Neural progenitor cell (in vitro differentiated cells): ENCODE data around the gene ST3GAL4. TPM values are rescaled to one million over a fixed set of nuclear protein-coding genes. Genes with fewer than 3 reads are reported as not detected.

Source experiments
- DNase-seq: peaks from one replicate; pipeline ENCODE4 v3.0.0-alpha.2; 2016; ENCODE audit warnings: low spot score
- H2AFZ ChIP-seq: fragments of 200-600 bp; sonication (generic); replicated peaks from 2 replicates; pipeline ENCODE4 v1.6.1; 2016; ENCODE audit warnings: antibody characterized with exemption
- H3F3A ChIP-seq: fragments of 200-600 bp; sonication (generic); 2 replicates; pipeline ENCODE4 v1.6.1; 2016; ENCODE audit warnings: antibody characterized with exemption, low read depth
- H3K27ac ChIP-seq: fragments of 200-600 bp; sonication (generic); 2 replicates; pipeline ENCODE4 v1.5.1; 2016; ENCODE audit warnings: mild to moderate bottlenecking
- H3K27me3 ChIP-seq: fragments of 200-600 bp; sonication (generic); 2 replicates; pipeline ENCODE4 v1.6.1; 2016; ENCODE audit warnings: mild to moderate bottlenecking, moderate library complexity
- H3K36me3 ChIP-seq: fragments of 200-600 bp; sonication (generic); 2 replicates; pipeline ENCODE4 v1.5.1; 2016
- H3K4me1 ChIP-seq: fragments of 200-600 bp; sonication (generic); 2 replicates; pipeline ENCODE4 v1.6.1; 2016; ENCODE audit warnings: mixed run types
- H3K4me2 ChIP-seq: fragments of 200-600 bp; sonication (generic); 2 replicates; pipeline ENCODE4 v1.6.1; 2016
- H3K4me3 ChIP-seq: fragments of 200-600 bp; sonication (generic); 2 replicates; pipeline ENCODE4 v1.5.1; 2016
- H3K79me2 ChIP-seq: fragments of 200-600 bp; sonication (generic); 2 replicates; pipeline ENCODE4 v1.6.1; 2016; ENCODE audit warnings: low read depth
- H3K9ac ChIP-seq: fragments of 200-600 bp; sonication (generic); 2 replicates; pipeline ENCODE4 v1.6.1; 2016
- H3K9me3 ChIP-seq: fragments of 200-600 bp; sonication (generic); 2 replicates; pipeline ENCODE4 v1.5.1; 2016; ENCODE audit warnings: low read depth
- H4K20me1 ChIP-seq: fragments of 200-600 bp; sonication (generic); 2 replicates; pipeline ENCODE4 v1.6.1; 2016; ENCODE audit warnings: low read depth
- H3K27ac Mint-ChIP-seq: 3 replicates; pipeline ENCODE4 v1.8.0; 2021; ENCODE audit warnings: mixed read lengths
- H3K27me3 Mint-ChIP-seq: 2 replicates; pipeline ENCODE4 v1.8.0; 2022; ENCODE audit warnings: low read depth, mild to moderate bottlenecking, inconsistent platforms, moderate library complexity, mixed read lengths; ENCODE audit not compliant: insufficient read depth
- H3K36me3 Mint-ChIP-seq: 3 replicates; pipeline ENCODE4 v1.8.0; 2021; ENCODE audit warnings: mixed read lengths
- H3K4me1 Mint-ChIP-seq: 3 replicates; pipeline ENCODE4 v1.8.0; 2021; ENCODE audit warnings: mixed read lengths
- H3K4me3 Mint-ChIP-seq: 3 replicates; pipeline ENCODE4 v1.8.0; 2021; ENCODE audit warnings: mild to moderate bottlenecking, moderate library complexity, mixed read lengths
- H3K9me3 Mint-ChIP-seq: 3 replicates; pipeline ENCODE4 v1.8.0; 2020; ENCODE audit warnings: mixed read lengths
- EZH2 ChIP-seq: fragments of 200-600 bp; sonication (generic); IDR thresholded peaks from 2 replicates; pipeline ENCODE4 v1.6.1; 2017; ENCODE audit warnings: antibody characterized with exemption, mild to moderate bottlenecking, moderate library complexity
- EZH2phosphoT487 ChIP-seq: fragments of 200-600 bp; sonication (generic); IDR thresholded peaks from 2 replicates; pipeline ENCODE4 v1.6.1; 2017; ENCODE audit warnings: antibody characterized with exemption
- total RNA-seq: library from RNA; depleted of rRNA; stranded (reverse); fragments of >200 nt; gene quantifications from 2 replicates; pipeline ENCODE4 v1.2.3, GENCODE V29; 2015; ENCODE audit warnings: low replicate concordance
- TF ChIP-seq, protein P1 (sequence below): fragments of 200-600 bp; sonication (generic); IDR thresholded peaks from 2 replicates; pipeline ENCODE4 v1.5.1; 2017; ENCODE audit warnings: antibody characterized with exemption, mild to moderate bottlenecking

Gene ST3GAL4
- total RNA-seq, 1 donor from 2014 or later: 13.0 TPM

DNA sequence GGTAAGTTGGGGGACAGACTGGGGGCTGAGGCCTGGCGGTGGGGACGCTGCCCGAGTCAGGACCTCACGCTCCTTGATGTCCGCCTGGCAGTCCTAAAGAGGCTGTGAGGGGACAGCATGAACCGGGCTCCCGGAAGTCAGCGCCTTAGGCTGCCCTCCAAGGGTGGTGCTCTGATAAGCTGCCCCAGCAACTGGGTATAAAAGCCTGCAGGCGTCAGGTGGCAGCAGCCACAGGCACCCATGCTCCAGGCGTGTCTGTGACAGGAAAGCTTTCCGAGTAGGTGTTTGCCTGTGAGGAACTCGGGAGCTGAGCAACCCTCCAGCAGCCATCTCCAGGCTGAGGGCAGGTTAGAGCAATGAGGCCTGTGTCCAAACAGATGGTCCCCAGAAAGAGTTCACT is 53.0 kb downstream of the ST3GAL4 start:
- Histone ChIP-seq H3K27me3 (no peaks in the 10 kb centered on the region), H3F3A (peaks cover 9% of the 10 kb centered on the region), H2AFZ (no peak overlapping the region), H3K9me3 (no peaks in the 10 kb centered on the region), H3K4me3 (no peak overlapping the region), H3K4me2 (no peak overlapping the region), H4K20me1 (no peaks in the 10 kb centered on the region), H3K79me2 (no peaks in the 10 kb centered on the region), H3K27ac (no peak overlapping the region), H3K4me1 (peaks cover 14% of the 10 kb centered on the region), H3K9ac (no peak overlapping the region), H3K36me3 (no peaks in the 10 kb centered on the region)
- TF ChIP-seq EZH2phosphoT487 (no peak), EZH2 (no peak)
- TF ChIP-seq, protein P1, sequence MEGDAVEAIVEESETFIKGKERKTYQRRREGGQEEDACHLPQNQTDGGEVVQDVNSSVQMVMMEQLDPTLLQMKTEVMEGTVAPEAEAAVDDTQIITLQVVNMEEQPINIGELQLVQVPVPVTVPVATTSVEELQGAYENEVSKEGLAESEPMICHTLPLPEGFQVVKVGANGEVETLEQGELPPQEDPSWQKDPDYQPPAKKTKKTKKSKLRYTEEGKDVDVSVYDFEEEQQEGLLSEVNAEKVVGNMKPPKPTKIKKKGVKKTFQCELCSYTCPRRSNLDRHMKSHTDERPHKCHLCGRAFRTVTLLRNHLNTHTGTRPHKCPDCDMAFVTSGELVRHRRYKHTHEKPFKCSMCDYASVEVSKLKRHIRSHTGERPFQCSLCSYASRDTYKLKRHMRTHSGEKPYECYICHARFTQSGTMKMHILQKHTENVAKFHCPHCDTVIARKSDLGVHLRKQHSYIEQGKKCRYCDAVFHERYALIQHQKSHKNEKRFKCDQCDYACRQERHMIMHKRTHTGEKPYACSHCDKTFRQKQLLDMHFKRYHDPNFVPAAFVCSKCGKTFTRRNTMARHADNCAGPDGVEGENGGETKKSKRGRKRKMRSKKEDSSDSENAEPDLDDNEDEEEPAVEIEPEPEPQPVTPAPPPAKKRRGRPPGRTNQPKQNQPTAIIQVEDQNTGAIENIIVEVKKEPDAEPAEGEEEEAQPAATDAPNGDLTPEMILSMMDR: no peak
- Mint-ChIP-seq H3K36me3 (peaks cover 7% of the 10 kb centered on the region), H3K4me3 (no peak overlapping the region), H3K27ac (no peak overlapping the region), H3K4me1 (peaks cover 22% of the 10 kb centered on the region), H3K9me3 (no peaks in the 10 kb centered on the region), H3K27me3 (no peaks in the 10 kb centered on the region)
- DNase-seq: no peak

DNA sequence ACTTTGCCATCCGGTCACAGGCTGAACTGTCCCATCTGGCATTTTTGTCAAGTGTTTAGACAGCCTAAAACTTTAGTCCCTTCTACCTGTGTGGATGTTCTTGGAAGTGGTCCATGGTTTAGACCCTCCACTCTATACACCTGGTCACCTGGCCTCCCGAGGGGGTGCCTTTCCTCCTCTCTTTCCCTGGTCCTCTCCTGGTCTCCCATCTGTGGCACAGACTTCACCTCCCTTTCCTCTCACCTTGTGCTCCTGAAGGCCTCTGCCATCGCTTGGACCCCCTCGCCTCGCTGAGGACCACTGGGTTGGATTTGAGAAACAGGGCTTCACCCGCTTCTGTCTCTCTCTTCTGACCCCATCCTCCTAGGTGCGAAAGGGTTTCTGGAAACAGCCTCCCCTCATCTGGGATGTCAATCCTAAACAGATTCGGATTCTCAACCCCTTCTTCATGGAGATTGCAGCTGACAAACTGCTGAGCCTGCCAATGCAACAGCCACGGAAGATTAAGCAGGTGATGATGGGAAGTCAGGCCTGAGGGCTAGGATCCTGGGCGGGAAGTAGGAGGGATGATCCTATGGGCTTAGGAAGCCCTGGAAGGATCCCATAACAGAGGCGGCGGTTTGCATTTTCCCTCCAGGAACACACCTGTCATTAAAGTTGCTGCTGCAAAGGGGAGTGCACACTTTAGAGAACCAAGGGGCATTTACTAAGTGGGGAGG is 53.6 kb downstream of the ST3GAL4 start:
- Histone ChIP-seq H2AFZ (no peak overlapping the region), H3F3A (peaks cover 4% of the 10 kb centered on the region), H3K79me2 (no peaks in the 10 kb centered on the region), H4K20me1 (no peaks in the 10 kb centered on the region), H3K4me2 (no peak overlapping the region), H3K9me3 (no peaks in the 10 kb centered on the region), H3K27ac (no peak overlapping the region), H3K27me3 (no peaks in the 10 kb centered on the region), H3K9ac (no peak overlapping the region), H3K36me3 (no peaks in the 10 kb centered on the region), H3K4me1 (peaks cover 9% of the 10 kb centered on the region), H3K4me3 (no peak overlapping the region)
- TF ChIP-seq EZH2phosphoT487: no peak
- TF ChIP-seq, protein P1: no peak
- no peak for TF ChIP-seq EZH2
- Mint-ChIP-seq H3K4me3 (no peak overlapping the region), H3K36me3 (peaks cover 7% of the 10 kb centered on the region), H3K9me3 (no peaks in the 10 kb centered on the region), H3K27me3 (no peaks in the 10 kb centered on the region), H3K4me1 (peaks cover 17% of the 10 kb centered on the region), H3K27ac (peak overlapping the region; percentile 6)
- DNase-seq: no peak

DNA sequence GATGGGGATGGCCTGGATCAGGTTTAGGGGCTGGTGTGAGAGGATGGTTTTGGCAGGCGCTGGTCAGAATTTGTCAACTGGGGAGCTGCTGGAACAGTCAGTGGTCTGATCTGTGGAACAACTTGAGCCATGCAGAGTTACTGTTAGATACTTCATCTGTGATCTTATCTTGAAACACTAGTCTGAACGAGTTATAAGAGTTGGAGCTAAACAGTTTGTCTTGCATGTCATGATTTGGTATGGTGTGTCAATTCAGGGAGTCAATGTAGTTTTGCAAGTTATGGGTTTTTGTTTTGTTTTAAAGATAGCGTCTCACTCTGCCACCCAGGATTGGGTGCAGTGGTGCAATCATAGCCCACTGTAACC is 54.1 kb downstream of the ST3GAL4 start:
- Histone ChIP-seq H3F3A (no peaks in the 10 kb centered on the region), H2AFZ (no peak overlapping the region), H3K9me3 (no peaks in the 10 kb centered on the region), H3K79me2 (no peaks in the 10 kb centered on the region), H3K4me2 (no peak overlapping the region), H3K4me3 (no peak overlapping the region), H3K27me3 (no peaks in the 10 kb centered on the region), H3K4me1 (peaks cover 3% of the 10 kb centered on the region), H4K20me1 (no peaks in the 10 kb centered on the region), H3K36me3 (no peaks in the 10 kb centered on the region), H3K9ac (no peak overlapping the region), H3K27ac (no peak overlapping the region)
- H3K4me1 Mint-ChIP-seq: peaks cover 11% of the 10 kb centered on the region
- no peaks in the 10 kb centered on the region for H3K27me3 Mint-ChIP-seq
- H3K36me3 Mint-ChIP-seq: peaks cover 7% of the 10 kb centered on the region
- no peaks in the 10 kb centered on the region for H3K9me3 Mint-ChIP-seq
- TF ChIP-seq EZH2 (no peak), EZH2phosphoT487 (no peak)
- TF ChIP-seq, protein P1: no peak
- H3K27ac Mint-ChIP-seq: peak overlapping the region; percentile 6
- no peak overlapping the region for H3K4me3 Mint-ChIP-seq
- no peak for DNase-seq
